Mesothelial cell of epicardium (in vitro differentiated cells): ENCODE data around the gene TPBG. TPM values are rescaled to one million over a fixed set of nuclear protein-coding genes. Genes with fewer than 3 reads are reported as not detected.

Experiments
- DNase-seq, 2 experiments: peaks; one replicate each; pipeline ENCODE4 v3.0.0; 2021; ENCODE audit warnings: low spot score in 2 of 2; ENCODE audit not compliant: unreplicated experiment in 2 of 2
- H3K27ac Mint-ChIP-seq: 2 replicates; pipeline ENCODE4 v1.8.0; 2021; ENCODE audit warnings: mixed read lengths
- H3K27me3 Mint-ChIP-seq: 2 replicates; pipeline ENCODE4 v1.8.0; 2021; ENCODE audit warnings: low read depth, mixed read lengths
- H3K36me3 Mint-ChIP-seq: 2 replicates; pipeline ENCODE4 v1.8.0; 2021; ENCODE audit warnings: mixed read lengths
- H3K4me1 Mint-ChIP-seq: 2 replicates; pipeline ENCODE4 v1.8.0; 2021; ENCODE audit warnings: mixed read lengths
- H3K4me3 Mint-ChIP-seq: 2 replicates; pipeline ENCODE4 v1.8.0; 2021; ENCODE audit warnings: mild to moderate bottlenecking, moderate library complexity, mixed read lengths
- H3K9me3 Mint-ChIP-seq: 2 replicates; pipeline ENCODE4 v1.8.0; 2021; ENCODE audit warnings: mixed read lengths
- CTCF ChIP-seq: fragments of 200-600 bp; sonication (generic); IDR thresholded peaks from one replicate; pipeline ENCODE4 v1.5.0; 2021; ENCODE audit warnings: antibody characterized with exemption; ENCODE audit not compliant: unreplicated experiment
- total RNA-seq: library from RNA; stranded (reverse); gene quantifications from 3 replicates; pipeline ENCODE4 v1.2.1, GENCODE V29; 2021

The TPBG gene
- total RNA-seq, 1 donor from 2014 or later = 38.2 TPM

GRCh38 chr6:82396964-82397751, 33.5 kb downstream of the TPBG start:
- no peak for TF ChIP-seq CTCF
- no peaks in the 10 kb centered on the region for H3K36me3 Mint-ChIP-seq
- peaks cover 12% of the 10 kb centered on the region for H3K4me1 Mint-ChIP-seq
- no peak for DNase-seq
- no peaks in the 10 kb centered on the region for H3K27me3 Mint-ChIP-seq
- no peak overlapping the region for H3K27ac Mint-ChIP-seq
- H3K9me3 Mint-ChIP-seq = peaks cover 5% of the 10 kb centered on the region
- no peak overlapping the region for H3K4me3 Mint-ChIP-seq

- TF ChIP-seq CTCF = no peak
- no peak for DNase-seq
- peaks cover 5% of the 10 kb centered on the region for H3K9me3 Mint-ChIP-seq
- no peaks in the 10 kb centered on the region for H3K36me3 Mint-ChIP-seq
- no peaks in the 10 kb centered on the region for H3K27me3 Mint-ChIP-seq
- no peak overlapping the region for H3K27ac Mint-ChIP-seq
- no peak overlapping the region for H3K4me3 Mint-ChIP-seq
- peaks cover 12% of the 10 kb centered on the region for H3K4me1 Mint-ChIP-seq
Observed at GRCh38 chr6:82397962-82398692, 34.5 kb downstream of the TPBG start.

GRCh38 chr6:82408952-82409431, 45.4 kb downstream of the TPBG start:
- H3K27me3 Mint-ChIP-seq = no peaks in the 10 kb centered on the region
- peak overlapping the region; percentile 62 for H3K27ac Mint-ChIP-seq
- no peak for DNase-seq
- H3K9me3 Mint-ChIP-seq = no peaks in the 10 kb centered on the region
- H3K4me3 Mint-ChIP-seq = no peak overlapping the region
- H3K4me1 Mint-ChIP-seq = peaks cover 19% of the 10 kb centered on the region
- no peak for TF ChIP-seq CTCF
- H3K36me3 Mint-ChIP-seq = no peaks in the 10 kb centered on the region

GRCh38 chr6:82410151-82410648, 46.6 kb downstream of the TPBG start:
- no peak overlapping the region for H3K4me3 Mint-ChIP-seq
- peaks cover 19% of the 10 kb centered on the region for H3K4me1 Mint-ChIP-seq
- H3K27me3 Mint-ChIP-seq = no peaks in the 10 kb centered on the region
- no peak for TF ChIP-seq CTCF
- no peak for DNase-seq
- H3K36me3 Mint-ChIP-seq = no peaks in the 10 kb centered on the region
- no peaks in the 10 kb centered on the region for H3K9me3 Mint-ChIP-seq
- no peak overlapping the region for H3K27ac Mint-ChIP-seq

GRCh38 chr6:82413868-82414267, 50.3 kb downstream of the TPBG start:
- H3K9me3 Mint-ChIP-seq = no peaks in the 10 kb centered on the region
- TF ChIP-seq CTCF = no peak
- H3K36me3 Mint-ChIP-seq = no peaks in the 10 kb centered on the region
- H3K4me1 Mint-ChIP-seq = peaks cover 12% of the 10 kb centered on the region
- H3K27me3 Mint-ChIP-seq = no peaks in the 10 kb centered on the region
- no peak overlapping the region for H3K27ac Mint-ChIP-seq
- no peak for DNase-seq
- no peak overlapping the region for H3K4me3 Mint-ChIP-seq
